GM21515 (cell line): ENCODE measurements around the gene FAT4.

ENCODE experiments used
- ATAC-seq: cut with Tn5 transposase; IDR thresholded peaks from one replicate; pipeline ENCODE4 v1.9.1; 2021; ENCODE audit not compliant: unreplicated experiment

FAT4 gene, protein sequence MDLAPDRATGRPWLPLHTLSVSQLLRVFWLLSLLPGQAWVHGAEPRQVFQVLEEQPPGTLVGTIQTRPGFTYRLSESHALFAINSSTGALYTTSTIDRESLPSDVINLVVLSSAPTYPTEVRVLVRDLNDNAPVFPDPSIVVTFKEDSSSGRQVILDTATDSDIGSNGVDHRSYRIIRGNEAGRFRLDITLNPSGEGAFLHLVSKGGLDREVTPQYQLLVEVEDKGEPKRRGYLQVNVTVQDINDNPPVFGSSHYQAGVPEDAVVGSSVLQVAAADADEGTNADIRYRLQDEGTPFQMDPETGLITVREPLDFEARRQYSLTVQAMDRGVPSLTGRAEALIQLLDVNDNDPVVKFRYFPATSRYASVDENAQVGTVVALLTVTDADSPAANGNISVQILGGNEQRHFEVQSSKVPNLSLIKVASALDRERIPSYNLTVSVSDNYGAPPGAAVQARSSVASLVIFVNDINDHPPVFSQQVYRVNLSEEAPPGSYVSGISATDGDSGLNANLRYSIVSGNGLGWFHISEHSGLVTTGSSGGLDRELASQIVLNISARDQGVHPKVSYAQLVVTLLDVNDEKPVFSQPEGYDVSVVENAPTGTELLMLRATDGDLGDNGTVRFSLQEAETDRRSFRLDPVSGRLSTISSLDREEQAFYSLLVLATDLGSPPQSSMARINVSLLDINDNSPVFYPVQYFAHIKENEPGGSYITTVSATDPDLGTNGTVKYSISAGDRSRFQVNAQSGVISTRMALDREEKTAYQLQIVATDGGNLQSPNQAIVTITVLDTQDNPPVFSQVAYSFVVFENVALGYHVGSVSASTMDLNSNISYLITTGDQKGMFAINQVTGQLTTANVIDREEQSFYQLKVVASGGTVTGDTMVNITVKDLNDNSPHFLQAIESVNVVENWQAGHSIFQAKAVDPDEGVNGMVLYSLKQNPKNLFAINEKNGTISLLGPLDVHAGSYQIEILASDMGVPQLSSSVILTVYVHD (N-terminal part only)

DNA sequence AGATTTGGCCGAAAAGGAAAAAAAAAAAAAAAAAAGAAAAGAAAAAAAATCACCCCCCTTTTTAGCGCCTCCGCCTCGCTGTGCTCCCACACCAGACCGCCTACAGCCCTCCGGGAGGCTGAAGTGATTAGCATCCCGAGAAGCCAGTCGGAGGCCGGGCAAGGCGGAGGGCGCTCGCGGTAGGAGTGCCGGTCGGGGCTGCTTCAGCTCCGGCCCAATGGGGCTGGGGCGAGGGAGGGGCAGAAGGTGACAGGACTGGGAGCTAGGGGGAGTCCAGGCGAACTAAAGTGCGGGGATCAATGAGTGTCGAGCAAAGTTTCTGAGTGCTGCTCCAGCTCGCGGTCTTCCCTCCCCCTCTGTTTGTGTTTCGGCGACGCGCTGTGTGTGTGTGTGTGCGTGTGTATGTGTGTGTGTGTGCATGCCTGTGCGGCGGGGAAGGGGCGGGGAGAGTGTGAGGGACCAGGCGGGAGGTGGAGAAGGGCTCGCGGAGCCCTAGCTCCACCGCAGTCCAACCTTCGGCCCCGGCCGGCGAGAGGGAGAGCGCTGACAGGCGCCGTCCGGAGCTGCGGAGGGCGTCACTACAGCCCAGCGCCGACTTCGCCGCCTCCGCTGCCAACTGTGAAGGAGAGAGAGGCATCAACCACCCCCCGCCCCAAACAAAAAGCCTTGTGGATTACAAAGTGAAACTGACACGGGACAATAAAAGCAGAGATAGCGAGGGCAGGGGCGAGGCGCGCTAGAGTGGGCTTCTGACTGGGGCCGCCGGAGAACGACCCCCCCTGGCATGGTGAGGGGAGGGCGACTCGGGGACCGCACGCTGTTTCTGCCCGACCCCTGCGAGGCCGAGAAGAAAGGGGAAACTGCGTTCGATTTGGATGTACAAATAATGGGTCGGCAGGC lies at the start of gene FAT4:
FAT4 (plus strand) TSS at position 280 of the 900 bp plus-strand sequence. CDS start 1,457 bp downstream, outside the sequence.
- ATAC-seq, result peak; percentile 64

DNA sequence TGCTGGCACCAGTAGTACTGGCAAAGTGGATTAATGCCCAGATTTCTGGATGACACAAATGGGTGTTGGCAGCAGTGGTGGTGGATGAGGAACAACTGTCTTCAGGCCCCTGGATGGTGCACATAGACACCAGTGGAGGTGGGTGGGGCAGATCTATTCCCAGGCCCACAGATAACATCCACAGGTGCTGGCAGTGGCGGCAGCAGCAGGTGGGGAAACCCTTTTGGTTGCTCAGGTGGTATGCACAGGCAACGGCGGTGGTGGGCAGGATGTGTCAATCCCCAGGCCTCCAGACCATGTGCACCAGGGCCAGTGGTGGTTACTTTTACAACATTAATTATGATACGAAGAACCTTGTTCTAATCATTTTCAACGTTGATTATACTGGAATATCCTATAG lies 48.9 kb upstream of the FAT4 start:
- ATAC-seq, result no peak

DNA sequence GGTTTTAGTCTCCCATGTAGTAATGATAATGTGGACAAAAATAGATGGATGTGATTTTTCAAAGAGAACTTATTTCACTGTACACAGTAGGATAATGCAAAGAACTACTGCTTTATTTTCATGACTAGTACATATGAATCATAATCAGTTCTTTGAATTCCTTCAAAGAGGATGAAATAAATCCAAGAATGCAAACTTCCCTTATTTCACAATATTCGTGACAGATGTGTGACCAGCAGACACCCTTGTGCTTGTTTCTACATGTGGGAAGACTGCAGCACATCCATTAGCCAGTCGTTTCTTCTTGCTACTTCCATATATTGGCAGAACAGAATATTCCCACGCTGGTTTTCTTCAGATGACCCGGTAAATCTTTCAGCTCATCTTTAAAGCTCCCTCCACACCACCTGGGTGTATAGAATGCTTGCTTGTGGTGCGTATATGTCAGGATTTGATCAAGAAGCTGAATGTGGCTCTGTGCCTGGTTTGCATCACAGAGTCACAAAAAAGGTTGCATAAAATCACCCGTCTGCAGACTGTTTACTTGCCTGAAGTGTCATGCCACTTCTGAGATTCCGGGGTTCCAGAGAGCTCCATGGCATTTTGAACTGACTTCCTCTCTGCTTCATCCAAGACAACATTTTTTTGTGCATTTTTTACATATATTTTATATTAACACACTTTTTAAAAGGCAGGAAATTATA lies 47.7 kb upstream of the FAT4 start:
- ATAC-seq, result no peak

DNA sequence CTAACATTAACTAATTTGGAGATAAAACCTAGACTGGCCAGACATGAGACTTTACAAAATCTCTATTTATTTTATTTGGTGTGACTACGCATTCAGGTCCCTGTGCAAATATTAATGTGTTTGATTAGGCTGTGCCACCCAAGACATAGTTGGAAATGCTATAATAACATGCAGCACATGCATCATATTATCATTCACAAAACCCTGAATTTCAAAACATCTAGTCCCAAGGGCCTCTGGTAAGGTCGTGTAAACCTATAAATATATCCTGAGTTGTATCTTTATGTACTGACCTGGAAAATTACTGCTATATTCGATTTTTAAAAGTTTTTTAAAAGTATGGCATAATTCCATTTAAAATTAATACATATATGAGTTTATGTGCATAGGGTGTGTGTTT lies 47.1 kb upstream of the FAT4 start:
- ATAC-seq, result no peak

DNA sequence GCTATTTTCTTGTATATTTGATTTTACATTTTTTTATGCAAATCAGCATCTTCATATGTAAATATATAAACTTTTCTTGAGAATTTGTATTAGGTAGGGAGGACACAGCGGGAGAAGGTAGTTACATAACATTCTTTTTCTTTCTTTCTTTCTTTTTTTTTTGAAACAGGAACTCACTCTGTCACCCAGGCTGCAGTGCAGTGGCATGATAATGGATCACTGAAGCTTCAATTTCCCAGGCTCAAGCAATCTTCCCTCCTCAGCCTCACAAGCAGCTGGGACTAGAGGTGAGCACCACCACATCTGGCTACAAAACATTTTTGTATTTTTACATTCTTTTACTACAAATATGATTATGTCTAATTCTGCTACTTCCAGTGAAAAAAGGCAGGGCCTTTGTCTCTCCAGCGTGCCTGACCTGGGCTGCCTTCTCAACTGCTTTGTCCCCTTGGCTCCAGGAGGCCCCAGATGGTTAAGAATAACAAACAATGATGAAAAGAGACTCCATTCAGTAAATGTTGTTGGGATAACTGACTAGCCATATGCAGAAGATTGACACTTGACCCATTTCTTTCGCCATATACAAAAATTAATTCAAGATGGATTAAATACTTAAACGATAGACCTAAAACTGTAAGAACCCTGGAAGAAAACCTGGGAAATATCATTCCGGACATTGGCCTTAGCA lies 46.5 kb upstream of the FAT4 start:
- ATAC-seq, result no peak

DNA sequence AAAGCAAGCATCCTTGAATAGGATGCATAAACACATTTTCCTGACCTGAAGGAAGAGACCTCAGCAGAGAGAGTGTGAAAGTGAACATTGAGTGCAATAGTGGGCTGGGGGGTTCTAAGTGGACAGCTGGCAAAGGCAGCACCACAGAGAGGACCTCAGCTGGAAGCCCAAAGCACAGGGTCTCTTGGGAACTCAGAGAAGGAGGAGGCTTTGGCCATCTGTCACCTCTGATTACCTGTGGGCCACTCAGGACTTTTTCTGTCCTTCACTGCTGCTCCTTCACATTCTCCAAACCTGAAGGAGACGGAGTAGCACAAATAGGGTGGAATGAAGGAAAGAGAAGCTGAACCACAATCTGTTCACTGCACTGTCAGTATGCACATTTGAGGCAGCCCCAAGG lies 37.9 kb upstream of the FAT4 start:
- ATAC-seq, result no peak

DNA sequence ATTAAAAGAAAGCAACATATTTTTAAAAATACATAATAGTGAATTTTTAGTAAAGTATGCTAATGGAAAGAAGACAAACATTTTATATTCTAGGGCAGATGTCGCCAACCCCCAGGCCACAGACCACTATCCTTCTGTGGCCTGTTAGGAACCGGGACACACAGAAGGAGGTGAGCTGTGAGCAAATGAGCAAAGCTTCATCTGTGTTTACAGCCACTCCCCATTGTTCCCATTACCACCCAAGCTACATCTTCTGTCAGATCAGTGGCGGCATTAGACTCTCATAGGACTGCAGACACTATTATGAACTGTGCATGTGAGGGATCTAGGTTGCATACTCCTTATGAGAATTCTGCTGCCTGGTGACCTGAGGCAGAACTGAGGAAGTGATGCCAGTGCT lies 37.0 kb upstream of the FAT4 start:
- ATAC-seq, result no peak

DNA sequence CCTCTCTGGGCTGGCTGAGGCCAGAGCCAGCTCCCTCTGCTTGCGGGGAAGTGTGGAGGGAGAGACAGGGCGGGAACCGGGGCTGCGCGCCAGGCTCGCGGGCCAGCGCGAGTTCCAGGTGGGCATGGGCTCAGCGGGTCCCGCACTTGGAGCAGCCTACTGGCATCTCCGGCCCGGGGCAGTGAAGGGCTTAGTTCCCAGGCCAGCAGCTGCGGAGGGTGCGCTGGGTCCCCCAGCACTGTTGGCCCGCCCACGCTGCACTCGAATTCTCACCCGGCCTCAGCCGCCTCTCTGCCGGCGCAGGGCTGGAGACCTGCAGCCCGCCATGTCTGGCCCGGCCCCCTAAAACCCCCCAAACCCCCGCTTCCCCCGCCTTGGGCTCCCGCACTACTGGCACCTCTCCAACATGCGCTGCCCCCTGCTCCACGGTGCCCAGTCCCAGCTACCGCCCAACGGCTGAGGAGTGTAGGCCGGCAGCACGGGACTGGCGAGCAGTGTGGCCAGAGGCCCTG lies 33.8 kb upstream of the FAT4 start:
- no peak for ATAC-seq

DNA sequence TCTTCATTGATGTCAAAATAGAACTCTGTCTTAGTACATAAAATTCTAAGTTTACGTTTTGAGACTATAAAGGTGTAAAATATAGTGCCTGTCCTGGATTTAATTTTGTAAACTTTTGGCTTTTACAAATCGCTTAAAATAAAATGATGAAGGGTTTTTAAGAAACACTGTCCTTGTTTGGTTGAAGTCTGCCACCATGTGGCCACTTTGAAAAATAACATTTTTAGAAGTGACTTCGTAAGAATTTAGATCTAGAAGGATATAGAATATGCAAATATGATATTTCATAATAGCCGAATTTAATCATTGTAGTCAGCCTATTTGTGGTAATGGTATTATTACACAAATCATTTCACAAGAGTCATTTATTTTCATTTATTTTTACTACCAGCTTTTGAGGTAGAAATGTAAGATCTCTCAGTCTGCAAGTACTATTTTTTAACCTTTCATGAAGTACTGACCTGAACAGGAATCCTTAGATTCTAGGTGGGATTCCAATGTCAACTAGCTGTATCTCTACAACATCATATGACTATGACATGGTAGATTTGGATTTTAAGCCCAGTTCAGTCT lies 31.0 kb upstream of the FAT4 start:
- ATAC-seq, result peak; percentile 77

DNA sequence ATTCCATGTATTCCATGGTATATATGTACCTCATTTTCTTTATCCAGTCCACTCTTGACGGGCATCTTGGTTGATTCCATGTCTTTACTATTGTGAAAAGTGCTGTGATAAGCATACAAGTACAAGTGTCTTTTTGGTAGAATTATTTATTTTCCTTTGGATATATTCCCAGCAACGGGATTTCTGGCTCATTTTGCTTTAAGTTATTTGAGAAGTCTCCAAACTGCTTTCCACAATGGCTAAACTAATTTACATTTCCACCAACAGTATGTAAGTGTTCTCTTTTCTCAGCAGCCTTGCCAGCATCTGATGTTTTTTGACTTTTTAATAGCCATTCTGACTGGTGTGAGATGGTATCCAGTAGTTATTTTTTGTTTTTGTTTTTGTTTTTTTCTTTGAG lies 17.6 kb upstream of the FAT4 start:
- ATAC-seq, result no peak

DNA sequence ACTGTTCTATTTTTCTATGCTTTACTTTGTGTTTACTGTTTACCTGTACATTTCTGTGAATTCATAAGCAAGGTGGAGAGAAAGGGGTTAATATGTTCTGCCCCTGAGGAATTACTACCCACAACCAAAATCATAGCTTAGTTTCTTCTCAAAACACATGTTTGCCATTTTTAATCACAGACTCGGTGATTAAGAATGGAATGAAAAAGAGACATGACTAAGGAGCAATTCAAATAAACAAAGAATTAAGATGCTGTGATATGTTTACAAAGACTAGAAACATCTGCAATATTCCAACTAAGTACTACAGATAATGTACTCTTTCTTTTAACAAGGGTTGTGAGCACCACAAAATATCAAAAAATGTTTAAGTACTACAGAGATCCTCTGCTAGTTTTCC lies 11.7 kb upstream of the FAT4 start:
- no peak for ATAC-seq

DNA sequence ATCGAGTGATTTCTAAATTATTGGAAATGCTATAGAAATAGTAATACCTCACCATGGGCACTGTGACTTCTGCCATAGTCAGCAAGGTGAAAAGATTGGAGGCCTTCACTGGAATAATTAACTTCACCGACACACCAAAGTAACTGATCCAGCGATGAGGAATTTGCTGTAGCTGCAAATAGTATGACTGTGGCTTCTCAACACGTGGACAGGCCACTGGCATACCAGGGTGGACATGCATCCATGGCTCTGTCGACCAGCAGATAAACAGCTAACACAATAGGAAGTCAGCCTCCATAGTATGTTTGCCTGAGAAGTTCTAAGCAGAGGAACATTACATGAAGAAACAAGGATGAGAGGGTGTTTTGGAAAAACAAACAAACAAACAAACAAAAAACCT lies 10.9 kb upstream of the FAT4 start:
- no peak for ATAC-seq

DNA sequence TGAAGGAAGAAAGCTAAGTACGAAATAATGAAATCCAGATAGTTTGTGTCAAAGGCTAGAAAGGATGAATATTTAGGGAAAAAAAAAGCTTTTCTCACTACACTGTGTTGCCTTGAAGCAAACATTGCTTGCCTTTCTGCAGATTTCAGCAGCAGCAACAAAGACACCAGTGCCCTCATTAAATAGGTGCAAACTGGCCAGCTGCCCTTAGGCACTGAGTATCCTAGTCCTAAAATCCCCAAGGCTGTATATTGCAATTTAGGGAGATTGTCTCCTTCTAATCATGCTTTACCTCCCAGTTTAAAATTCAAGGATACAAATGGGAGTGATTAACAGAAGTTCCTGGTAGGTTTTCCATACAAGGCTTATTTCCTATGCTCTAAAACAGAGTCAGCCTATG lies 8.6 kb upstream of the FAT4 start:
- no peak for ATAC-seq

DNA sequence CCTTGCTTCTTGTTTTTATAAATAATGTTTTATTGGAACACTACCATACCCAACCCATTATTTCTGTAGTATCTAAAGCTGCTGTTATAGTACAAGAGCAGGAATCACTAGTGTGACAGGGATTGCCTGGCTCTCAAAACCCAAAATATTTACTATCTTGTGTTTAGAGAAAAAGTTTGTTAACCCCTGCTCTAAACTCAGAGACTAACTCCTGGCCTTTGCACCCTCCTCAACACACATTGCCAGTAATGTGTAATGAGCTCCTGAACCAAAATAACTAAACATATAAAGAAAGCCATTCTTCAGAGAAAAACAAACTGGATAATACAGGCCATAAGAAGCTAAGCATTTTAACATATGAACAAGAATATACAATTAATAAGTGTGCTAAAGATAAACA lies 8.2 kb upstream of the FAT4 start:
- no peak for ATAC-seq

DNA sequence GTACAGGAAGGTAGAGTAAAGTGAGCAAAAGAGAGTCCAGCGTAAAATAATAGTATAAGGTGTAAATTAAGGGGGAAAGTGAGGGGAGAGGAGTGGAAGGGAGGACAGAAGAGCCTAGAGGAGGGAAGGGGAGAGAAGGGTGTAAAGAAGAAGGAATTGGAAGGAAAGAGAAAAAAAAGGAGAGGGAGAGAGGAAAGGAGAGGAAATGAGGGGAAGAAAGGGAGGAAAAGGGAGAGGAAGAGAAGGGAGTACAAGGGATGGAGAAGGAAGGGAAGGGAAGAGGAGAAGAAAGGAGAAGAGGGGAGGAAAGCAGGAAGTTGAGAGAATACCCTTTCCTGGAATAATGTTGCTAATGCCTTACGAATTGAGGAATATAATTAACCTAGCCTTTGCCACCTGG lies 3.3 kb upstream of the FAT4 start:
- ATAC-seq, result no peak

DNA sequence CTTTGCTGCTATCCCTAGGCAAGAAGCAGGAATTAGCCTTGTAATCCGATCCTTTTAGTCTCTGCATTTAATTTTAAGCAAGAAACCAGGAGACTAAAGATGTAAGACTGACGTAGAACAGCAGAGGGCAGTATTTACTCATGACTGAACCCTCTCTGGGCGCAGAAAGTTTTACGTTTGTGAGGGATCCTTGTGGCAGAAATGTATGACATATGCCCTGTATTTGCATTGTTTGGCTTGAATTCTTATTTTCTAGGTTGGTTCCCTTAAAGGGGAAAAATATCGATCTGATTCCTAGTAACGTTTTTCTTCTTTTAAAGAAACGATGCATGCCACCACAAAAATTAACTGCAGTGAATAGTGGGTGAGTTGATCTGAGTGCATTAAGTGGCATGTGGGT lies 1.3 kb upstream of the FAT4 start:
- ATAC-seq, result peak; percentile 74

DNA sequence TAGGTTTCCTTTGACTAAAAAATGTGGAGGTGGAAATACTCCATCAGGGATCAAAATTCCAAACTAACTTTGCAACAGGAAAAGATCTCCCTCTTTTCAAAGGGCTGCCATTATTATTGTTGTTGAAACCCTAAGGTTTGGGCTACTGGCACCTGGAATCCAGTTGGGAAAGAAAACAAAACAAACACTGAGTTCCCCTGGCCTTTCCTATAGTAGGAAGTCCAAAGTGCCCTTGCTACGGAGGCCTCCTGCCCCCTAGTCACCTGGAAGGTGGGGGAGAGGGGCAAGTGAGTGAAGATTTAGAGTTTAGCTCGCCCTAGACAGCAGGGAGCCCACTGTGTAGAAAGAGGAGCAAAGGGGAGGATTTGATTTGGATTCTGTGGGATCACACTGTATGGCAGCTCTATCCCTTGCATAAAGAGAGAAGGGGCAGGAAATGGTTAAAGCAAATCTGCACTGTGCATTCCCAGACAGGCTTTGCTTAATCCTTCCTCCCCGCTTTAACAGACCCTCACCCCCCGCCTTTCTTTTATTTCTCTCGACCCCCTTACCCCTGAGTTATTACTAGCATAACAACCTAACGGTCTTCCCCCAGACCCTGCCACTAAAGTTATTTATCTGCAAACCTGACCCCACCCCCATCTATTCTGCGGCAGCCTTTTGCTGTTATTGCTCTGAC lies 627 bp upstream of the FAT4 start:
- ATAC-seq, result no peak

DNA sequence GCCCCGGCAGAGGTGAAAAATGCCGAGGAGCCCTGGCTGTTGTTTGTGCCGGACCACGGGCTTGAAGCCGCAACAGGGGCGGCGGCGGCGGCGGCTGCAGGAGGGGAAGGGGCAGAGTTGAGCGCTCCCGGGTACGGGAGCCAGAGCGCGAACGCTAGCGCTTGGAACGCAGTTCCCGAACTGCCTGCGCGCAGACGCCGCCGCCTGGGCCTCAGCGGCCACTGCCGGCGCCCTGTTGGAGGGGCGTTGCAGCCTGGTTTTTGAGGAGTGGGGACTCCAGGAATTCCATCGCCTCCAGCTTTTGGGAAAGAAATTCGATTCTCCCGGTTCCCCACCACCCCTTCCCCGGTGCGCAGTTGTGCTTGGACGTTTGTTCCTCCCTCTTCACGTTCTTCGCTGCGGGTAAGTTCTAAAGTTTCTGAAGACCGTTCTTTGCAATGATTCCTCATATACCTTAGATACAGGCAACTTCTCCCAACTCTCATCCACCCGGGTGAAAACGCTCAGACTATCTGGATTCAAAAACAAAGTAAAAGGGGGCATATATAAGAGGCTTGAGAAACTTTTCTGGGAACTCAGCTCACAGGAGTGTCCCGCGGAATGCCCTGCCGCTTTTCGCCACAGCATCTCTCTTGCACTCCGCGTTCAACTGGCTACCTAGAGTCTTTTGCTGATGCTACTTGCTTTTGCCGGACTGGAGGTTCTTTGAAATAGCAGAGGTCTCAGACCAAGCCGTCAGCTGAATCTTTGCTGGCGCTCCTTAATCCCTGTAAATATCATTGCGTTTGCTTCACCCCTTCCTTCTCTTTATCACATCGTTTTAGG lies 1.0 kb downstream of the FAT4 start:
- ATAC-seq, result no peak
